OCI-LY3 (cell line): ENCODE results near the gene CAMTA1.
"Not testable (repeated sequence)": the region's sequence is repeated elsewhere in the genome, so short reads cannot be mapped to it uniquely, and the experiment has no call there.

ENCODE experiments used
- H2AFZ ChIP-seq: fragments of 200-600, 300-600 bp; shearing (Covaris generic); 2 replicates; pipeline ENCODE4 v1.6.0; 2014; ENCODE audit warnings: antibody characterized with exemption, low read depth, low read length
- H3K27ac ChIP-seq: fragments of 200-600, 300-600 bp; sonication (generic); 2 replicates; pipeline ENCODE4 v1.5.1; 2014; ENCODE audit warnings: mild to moderate bottlenecking, low read length, moderate library complexity, mixed read lengths
- H3K27me3 ChIP-seq: fragments of 200-600, 300-600 bp; sonication (generic); 2 replicates; pipeline ENCODE4 v1.6.1; 2014; ENCODE audit warnings: low read depth, low read length, mixed read lengths
- H3K36me3 ChIP-seq: fragments of 200-600, 300-600 bp; sonication (generic); replicated peaks from 2 replicates; pipeline ENCODE3; 2014; ENCODE audit warnings: low read depth, low read length, mixed read lengths
- H3K4me1 ChIP-seq: fragments of 300-600, 200-600 bp; sonication (generic); 2 replicates; pipeline ENCODE4 v1.6.1; 2014; ENCODE audit warnings: low read length, mixed read lengths
- H3K4me2 ChIP-seq: fragments of 200-600, 300-600 bp; sonication (generic); 2 replicates; pipeline ENCODE4 v1.6.1; 2014; ENCODE audit warnings: low read length, mixed read lengths
- H3K4me3 ChIP-seq: fragments of 300-600, 200-600 bp; sonication (generic); 2 replicates; pipeline ENCODE4 v1.5.1; 2014; ENCODE audit warnings: antibody characterized with exemption, mild to moderate bottlenecking, low read length, moderate library complexity
- H3K79me2 ChIP-seq: fragments of 300-600, 200-600 bp; shearing (Covaris generic); 2 replicates; pipeline ENCODE4 v1.6.1; 2014; ENCODE audit warnings: mild to moderate bottlenecking, low read length, mixed read lengths
- H3K9ac ChIP-seq: fragments of 300-600, 200-600 bp; shearing (Covaris generic); 2 replicates; pipeline ENCODE4 v1.6.0; 2014; ENCODE audit warnings: mild to moderate bottlenecking, low read length, moderate library complexity
- H3K9me3 ChIP-seq: fragments of 200-600, 300-600 bp; shearing (Covaris generic); 2 replicates; pipeline ENCODE4 v1.6.1; 2014; ENCODE audit warnings: low read length, mixed read lengths; ENCODE audit not compliant: insufficient read depth
- H4K20me1 ChIP-seq: fragments of 200-600, 300-600 bp; sonication (generic); 2 replicates; pipeline ENCODE4 v1.6.1; 2016; ENCODE audit warnings: low read length, mixed read lengths; ENCODE audit not compliant: insufficient read depth
- EZH2phosphoT487 ChIP-seq: fragments of 200-600 bp; shearing (Covaris generic); IDR thresholded peaks from 2 replicates; pipeline ENCODE4 v1.6.1; 2018; ENCODE audit warnings: antibody characterized with exemption, mixed run types, low read depth
- TF ChIP-seq, protein P1 (sequence below): fragments of 200-600, 300-600 bp; sonication (generic); IDR thresholded peaks from 2 replicates; pipeline ENCODE4 v1.5.1; 2014; ENCODE audit warnings: antibody characterized with exemption, low read length, low read depth

CAMTA1 gene

DNA sequence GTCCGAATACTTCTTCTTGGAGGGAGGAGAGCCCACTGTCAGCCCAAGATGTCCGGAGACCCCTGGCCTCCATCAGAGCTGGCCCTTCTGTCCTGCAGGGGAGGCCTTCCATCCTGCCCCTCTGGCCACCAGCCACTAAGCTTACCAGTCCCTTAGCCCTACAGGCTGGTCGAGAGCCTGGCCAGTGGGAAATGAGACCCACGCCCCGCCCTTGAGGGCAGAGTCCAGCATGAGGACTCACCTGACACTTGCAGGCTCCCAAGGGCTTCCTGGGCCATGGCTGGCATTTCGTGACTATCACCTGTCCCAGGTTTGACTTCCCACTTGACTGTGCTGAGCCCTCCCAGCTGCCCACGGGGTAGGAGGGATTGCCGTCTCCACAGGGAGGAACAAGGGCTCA, 624.0 kb downstream of the CAMTA1 start:
- no peaks in the 10 kb centered on the region for H4K20me1 ChIP-seq
- no peak overlapping the region for H3K4me2 ChIP-seq
- peaks cover 43% of the 10 kb centered on the region for H3K4me1 ChIP-seq
- H3K36me3 ChIP-seq: no peaks in the 10 kb centered on the region
- no peak overlapping the region for H3K4me3 ChIP-seq
- no peak overlapping the region for H3K27ac ChIP-seq
- H3K9me3 ChIP-seq: no peaks in the 10 kb centered on the region
- no peaks in the 10 kb centered on the region for H3K27me3 ChIP-seq
- no peak overlapping the region for H3K9ac ChIP-seq
- H3K79me2 ChIP-seq: no peaks in the 10 kb centered on the region
- no peak overlapping the region for H2AFZ ChIP-seq
- TF ChIP-seq, protein P1, sequence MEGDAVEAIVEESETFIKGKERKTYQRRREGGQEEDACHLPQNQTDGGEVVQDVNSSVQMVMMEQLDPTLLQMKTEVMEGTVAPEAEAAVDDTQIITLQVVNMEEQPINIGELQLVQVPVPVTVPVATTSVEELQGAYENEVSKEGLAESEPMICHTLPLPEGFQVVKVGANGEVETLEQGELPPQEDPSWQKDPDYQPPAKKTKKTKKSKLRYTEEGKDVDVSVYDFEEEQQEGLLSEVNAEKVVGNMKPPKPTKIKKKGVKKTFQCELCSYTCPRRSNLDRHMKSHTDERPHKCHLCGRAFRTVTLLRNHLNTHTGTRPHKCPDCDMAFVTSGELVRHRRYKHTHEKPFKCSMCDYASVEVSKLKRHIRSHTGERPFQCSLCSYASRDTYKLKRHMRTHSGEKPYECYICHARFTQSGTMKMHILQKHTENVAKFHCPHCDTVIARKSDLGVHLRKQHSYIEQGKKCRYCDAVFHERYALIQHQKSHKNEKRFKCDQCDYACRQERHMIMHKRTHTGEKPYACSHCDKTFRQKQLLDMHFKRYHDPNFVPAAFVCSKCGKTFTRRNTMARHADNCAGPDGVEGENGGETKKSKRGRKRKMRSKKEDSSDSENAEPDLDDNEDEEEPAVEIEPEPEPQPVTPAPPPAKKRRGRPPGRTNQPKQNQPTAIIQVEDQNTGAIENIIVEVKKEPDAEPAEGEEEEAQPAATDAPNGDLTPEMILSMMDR: no peak
- TF ChIP-seq EZH2phosphoT487: no peak

DNA sequence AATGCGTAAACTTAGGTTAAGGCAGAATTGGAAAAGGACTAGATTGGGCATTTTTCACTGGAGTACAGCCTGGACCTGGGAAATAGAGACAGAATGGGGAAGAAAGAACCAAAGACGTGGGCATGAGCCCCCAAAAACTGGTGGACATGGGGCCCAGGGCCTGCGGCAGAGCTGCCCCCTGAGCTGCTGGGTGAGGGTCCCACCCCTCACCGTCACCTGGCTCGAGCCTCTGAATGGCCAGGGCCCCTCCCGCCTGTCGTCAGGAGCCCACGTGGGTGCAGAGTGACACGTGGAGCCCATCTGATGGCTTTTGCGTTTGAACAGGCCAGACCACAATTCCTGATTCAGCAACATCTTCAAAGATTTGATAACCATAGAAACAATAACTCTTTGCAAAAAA, 624.9 kb downstream of the CAMTA1 start:
- H3K4me2 ChIP-seq: no peak overlapping the region
- H3K79me2 ChIP-seq: no peaks in the 10 kb centered on the region
- no peak overlapping the region for H3K4me3 ChIP-seq
- H2AFZ ChIP-seq: no peak overlapping the region
- H3K9ac ChIP-seq: no peak overlapping the region
- no peaks in the 10 kb centered on the region for H3K27me3 ChIP-seq
- no peaks in the 10 kb centered on the region for H3K9me3 ChIP-seq
- TF ChIP-seq EZH2phosphoT487: no peak
- TF ChIP-seq, protein P1: no peak
- H4K20me1 ChIP-seq: no peaks in the 10 kb centered on the region
- H3K36me3 ChIP-seq: no peaks in the 10 kb centered on the region
- peaks cover 34% of the 10 kb centered on the region for H3K4me1 ChIP-seq
- H3K27ac ChIP-seq: no peak overlapping the region

DNA sequence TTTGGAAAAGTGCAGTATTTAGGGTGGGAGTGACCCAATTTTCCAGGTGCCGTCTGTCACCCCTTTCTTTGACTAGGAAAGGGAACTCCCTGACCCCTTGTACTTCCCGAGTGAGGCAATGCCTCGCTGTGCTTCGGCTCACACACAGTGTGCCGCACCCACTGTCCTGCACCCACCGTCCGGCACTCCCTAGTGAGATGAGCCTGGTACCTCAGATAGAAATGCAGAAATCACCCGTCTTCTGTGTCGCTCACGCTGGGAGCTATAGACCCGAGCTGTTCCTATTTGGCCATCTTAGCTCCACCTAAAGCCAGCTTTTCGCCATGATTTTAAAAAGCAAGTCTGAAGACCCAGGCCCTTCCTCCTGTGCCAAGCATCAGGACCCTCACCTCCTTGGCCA, 632.4 kb downstream of the CAMTA1 start:
- H3K27me3 ChIP-seq, H3K9me3 ChIP-seq: not testable (repeated sequence)

DNA sequence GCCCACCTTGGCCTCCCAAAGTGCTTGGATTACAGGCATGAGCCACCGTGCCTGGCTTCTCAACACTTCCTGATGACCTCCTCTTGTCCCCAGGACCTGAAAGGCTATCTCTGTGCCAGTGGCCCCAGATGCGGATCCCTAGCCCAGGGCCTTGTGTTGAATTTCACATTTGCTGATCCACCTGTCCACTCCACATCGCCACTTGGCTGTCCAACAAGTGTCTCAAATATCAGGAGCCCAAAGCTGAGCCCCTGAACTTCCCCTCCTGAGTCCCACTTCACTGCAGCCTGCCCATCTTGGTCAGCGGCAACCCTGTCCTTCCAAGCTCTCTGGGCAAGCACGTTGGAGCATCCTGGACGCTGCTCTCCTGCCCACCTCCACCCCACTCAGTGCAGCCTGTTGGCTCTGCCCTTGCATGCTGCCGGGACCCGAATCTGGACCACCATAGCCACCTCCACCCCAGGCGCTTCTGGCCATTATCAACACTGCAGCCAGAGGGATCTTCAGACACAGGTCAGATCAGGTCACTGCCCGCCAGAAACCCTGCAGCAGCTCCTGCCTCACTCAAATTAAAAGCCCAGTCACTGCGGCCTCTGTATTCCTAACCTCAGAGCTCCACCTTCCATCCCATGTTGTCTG, 633.3 kb downstream of the CAMTA1 start:
- H4K20me1 ChIP-seq: no peaks in the 10 kb centered on the region
- no peaks in the 10 kb centered on the region for H3K9me3 ChIP-seq
- no peak overlapping the region for H3K27ac ChIP-seq
- H3K36me3 ChIP-seq: no peaks in the 10 kb centered on the region
- H3K4me3 ChIP-seq: no peak overlapping the region
- no peak for TF ChIP-seq EZH2phosphoT487
- TF ChIP-seq, protein P1: no peak
- no peak overlapping the region for H2AFZ ChIP-seq
- no peak overlapping the region for H3K9ac ChIP-seq
- H3K4me2 ChIP-seq: no peak overlapping the region
- H3K27me3 ChIP-seq: no peaks in the 10 kb centered on the region
- H3K79me2 ChIP-seq: no peaks in the 10 kb centered on the region
- H3K4me1 ChIP-seq: no peaks in the 10 kb centered on the region

More for the DNA sequence above, 632.4 kb downstream of the CAMTA1 start:
- not testable (repeated sequence) for H4K20me1 ChIP-seq, H3K79me2 ChIP-seq, H3K9ac ChIP-seq, H2AFZ ChIP-seq, H3K4me2 ChIP-seq, H3K36me3 ChIP-seq, H3K27ac ChIP-seq, H3K4me3 ChIP-seq, H3K4me1 ChIP-seq
